H1 (cell line): ENCODE results near the gene TMEM209. TPM values are rescaled to one million over a fixed set of nuclear protein-coding genes. Genes with fewer than 3 reads are reported as not detected.

Experiments used
- CTCF ChIA-PET: fragments of 300-600 bp; sonication (Branson Sonifier 250); formaldehyde crosslinking; loops from one replicate; lab custom pipeline; 2021; ENCODE audit not compliant: partially characterized antibody; lab: Charles Lee
- POLR2A ChIA-PET: fragments of 300-600 bp; sonication (Branson Sonifier 250); formaldehyde crosslinking; loops from one replicate; lab custom pipeline; 2021; ENCODE audit warnings: inconsistent platforms; ENCODE audit not compliant: partially characterized antibody; lab: Charles Lee
- DNase-seq, 2 experiments: peaks; one replicate each; pipeline versions ENCODE4 v3.0.0 to v3.0.0-alpha.2; 2010 to 2022; ENCODE audit warnings: low spot score in 2 of 2, low read depth in 1 of 2, mixed read lengths in 1 of 2
- FAIRE-seq: peaks from 2 replicates; lab custom pipeline; 2011; peaks lifted over from hg19 to GRCh38; lab: Jason Lieb, UNC
- H2AFZ ChIP-seq: 2 replicates; pipeline ENCODE4 v1.8.1; 2012; ENCODE audit warnings: low read length, inconsistent platforms
- H2AK5ac ChIP-seq: 2 replicates; pipeline ENCODE4 v1.6.1; 2013; ENCODE audit warnings: low read depth, low read length
- H2BK120ac ChIP-seq: replicated peaks from 2 replicates; pipeline ENCODE3; 2013; ENCODE audit warnings: low read depth, low read length, inconsistent platforms
- H2BK12ac ChIP-seq: 2 replicates; pipeline ENCODE4 v1.6.1; 2013; ENCODE audit warnings: low read depth, low read length
- H2BK15ac ChIP-seq: 2 replicates; pipeline ENCODE4 v1.6.1; 2013; ENCODE audit warnings: low read length
- H2BK20ac ChIP-seq: 2 replicates; pipeline ENCODE4 v1.6.1; 2013; ENCODE audit warnings: low read length
- H2BK5ac ChIP-seq: 2 replicates; pipeline ENCODE4 v1.6.1; 2013; ENCODE audit warnings: low read depth, low read length
- H3K14ac ChIP-seq: 2 replicates; pipeline ENCODE4 v1.6.1; 2013; ENCODE audit warnings: inconsistent platforms; ENCODE audit not compliant: insufficient read length
- H3K18ac ChIP-seq: 2 replicates; pipeline ENCODE4 v1.6.1; 2013; ENCODE audit warnings: low read length; ENCODE audit errors: extremely low read depth
- H3K23ac ChIP-seq: 2 replicates; pipeline ENCODE4 v1.6.1; 2013; ENCODE audit warnings: inconsistent platforms; ENCODE audit not compliant: insufficient read length
- H3K23me2 ChIP-seq: 2 replicates; pipeline ENCODE4 v1.6.1; 2013; ENCODE audit warnings: low read depth, low read length
- H3K27ac ChIP-seq: 2 replicates; pipeline ENCODE4 v1.6.1; 2011; ENCODE audit warnings: low read depth, low read length, inconsistent platforms
- H3K27me3 ChIP-seq, 4 experiments: replicated peaks in 1 of 4; 1 replicate in 1 of 4; 2 replicates in 3 of 4; pipeline versions ENCODE4 v1.6.1 to v1.8.1; 2011 to 2013; ENCODE audit warnings: low read length in 3 of 4, mild to moderate bottlenecking in 3 of 4, inconsistent platforms in 2 of 4, mixed read lengths in 2 of 4, moderate library complexity in 1 of 4; ENCODE audit not compliant: control insufficient read depth in 3 of 4, insufficient read depth in 3 of 4; ENCODE audit errors: extremely low read depth in 1 of 4
- H3K36me3 ChIP-seq, 4 experiments: 2 replicates each; pipeline versions ENCODE4 v1.6.1 to v1.8.1; 2011 to 2013; ENCODE audit warnings: mild to moderate bottlenecking in 4 of 4, low read length in 3 of 4, moderate library complexity in 2 of 4, control low read depth in 1 of 4, inconsistent platforms in 1 of 4; ENCODE audit not compliant: insufficient read depth in 4 of 4, control insufficient read depth in 2 of 4
- H3K4ac ChIP-seq: replicated peaks from 2 replicates; pipeline ENCODE3; 2013; ENCODE audit warnings: low read length, low read depth, mixed read lengths, inconsistent platforms; ENCODE audit not compliant: insufficient read length
- H3K4me1 ChIP-seq, 4 experiments: replicated peaks in 1 of 4; 1 replicate in 1 of 4; 2 replicates in 3 of 4; pipeline versions ENCODE4 v1.6.1 to v1.8.1; 2011 to 2013; ENCODE audit warnings: low read length in 3 of 4, inconsistent platforms in 2 of 4, mixed read lengths in 1 of 4; ENCODE audit not compliant: insufficient read depth in 4 of 4, control insufficient read depth in 3 of 4
- H3K4me2 ChIP-seq, 2 experiments: 2 replicates each; pipeline versions ENCODE4 v1.6.1 to v1.8.1; 2011 to 2013; ENCODE audit warnings: low read depth in 2 of 2, low read length in 2 of 2, control low read depth in 1 of 2, inconsistent platforms in 1 of 2, mild to moderate bottlenecking in 1 of 2; ENCODE audit not compliant: insufficient read depth in 1 of 2
- H3K4me3 ChIP-seq, 4 experiments: fragments of 200-600, 300-600 bp in 1 of 4; sonication (generic), shearing (Covaris generic), sonication (Bioruptor Twin) in 1 of 4; 2 replicates each; pipeline versions ENCODE4 v1.5.1 to v1.8.1; 2011 to 2016; ENCODE audit warnings: low read length in 4 of 4, low read depth in 3 of 4, control low read depth in 2 of 4, inconsistent platforms in 2 of 4, mild to moderate bottlenecking in 2 of 4, mixed read lengths in 1 of 4, moderate library complexity in 1 of 4; ENCODE audit not compliant: insufficient read depth in 2 of 4; ENCODE audit errors: extremely low read depth in 1 of 4
- H3K56ac ChIP-seq: replicated peaks from 2 replicates; pipeline ENCODE3; 2013; ENCODE audit warnings: low read depth, mild to moderate bottlenecking, mixed read lengths, low read length, inconsistent platforms; ENCODE audit not compliant: insufficient read length
- H3K79me1 ChIP-seq: 2 replicates; pipeline ENCODE4 v1.6.1; 2013; ENCODE audit warnings: low read depth, low read length, control low read depth
- H3K79me2 ChIP-seq, 2 experiments: 2 replicates each; pipeline versions ENCODE4 v1.6.1 to v1.8.1; 2012 to 2013; ENCODE audit warnings: low read length in 2 of 2, mild to moderate bottlenecking in 2 of 2, inconsistent platforms in 1 of 2; ENCODE audit not compliant: insufficient read depth in 2 of 2, control insufficient read depth in 1 of 2
- H3K9ac ChIP-seq, 4 experiments: replicated peaks in 1 of 4; 1 replicate in 1 of 4; 2 replicates in 3 of 4; pipeline versions ENCODE4 v1.6.1 to v1.8.1; 2011 to 2013; ENCODE audit warnings: low read depth in 3 of 4, low read length in 3 of 4, control low read depth in 2 of 4, mild to moderate bottlenecking in 2 of 4, moderate library complexity in 2 of 4, inconsistent platforms in 1 of 4; ENCODE audit errors: extremely low read depth in 1 of 4
- H3K9me3 ChIP-seq, 2 experiments: 2 replicates each; pipeline versions ENCODE4 v1.6.1 to v1.8.1; 2012 to 2013; ENCODE audit warnings: mild to moderate bottlenecking in 2 of 2, moderate library complexity in 2 of 2, control low read depth in 1 of 2, inconsistent platforms in 1 of 2, low read depth in 1 of 2, low read length in 1 of 2, mixed read lengths in 1 of 2; ENCODE audit not compliant: insufficient read depth in 2 of 2
- H4K20me1 ChIP-seq, 2 experiments: replicated peaks in 1 of 2; 2 replicates each; pipeline versions ENCODE3 to v1.8.1; 2011 to 2013; ENCODE audit warnings: inconsistent platforms in 2 of 2, low read length in 2 of 2, mild to moderate bottlenecking in 1 of 2; ENCODE audit not compliant: insufficient read depth in 2 of 2, control insufficient read depth in 1 of 2
- H4K5ac ChIP-seq: 2 replicates; pipeline ENCODE4 v1.6.1; 2013; ENCODE audit warnings: low read length, low read depth, mixed read lengths, inconsistent platforms; ENCODE audit not compliant: insufficient read length
- H4K8ac ChIP-seq: 2 replicates; pipeline ENCODE4 v1.8.0; 2013; ENCODE audit warnings: mild to moderate bottlenecking, moderate library complexity, low read length, inconsistent platforms; ENCODE audit not compliant: insufficient read depth; ENCODE audit errors: extremely low read depth
- H4K91ac ChIP-seq: replicated peaks from 2 replicates; pipeline ENCODE3; 2013; ENCODE audit warnings: low read length, mixed read lengths, inconsistent platforms; ENCODE audit not compliant: insufficient read length
- BACH1 ChIP-seq: IDR thresholded peaks from 2 replicates; pipeline ENCODE4 v1.6.1; 2012; ENCODE audit warnings: low read length, improper control_type of control experiment
- CBX5 ChIP-seq: fragments of 300-800, 300-1000 bp; sonication (generic); IDR thresholded peaks from 2 replicates; pipeline ENCODE4 v1.7.1; 2016; ENCODE audit warnings: antibody characterized with exemption, low read length, low read depth
- CTBP2 ChIP-seq: IDR thresholded peaks from 2 replicates; pipeline ENCODE4 v1.7.0; 2011; ENCODE audit warnings: borderline replicate concordance, mild to moderate bottlenecking, moderate library complexity, mixed read lengths, low read length; ENCODE audit not compliant: insufficient read depth, insufficient read length
- E2F6 ChIP-seq: IDR thresholded peaks from 2 replicates; pipeline ENCODE4 v1.6.1; 2012; ENCODE audit warnings: inconsistent platforms
- GABPA ChIP-seq: IDR thresholded peaks from 2 replicates; pipeline ENCODE4 v1.6.1; 2011; ENCODE audit warnings: mild to moderate bottlenecking, low read length, moderate library complexity, borderline replicate concordance; ENCODE audit not compliant: insufficient read depth
- HDAC6 ChIP-seq: IDR thresholded peaks from one replicate; pipeline ENCODE4 v1.7.1; 2012; ENCODE audit warnings: low read depth, mild to moderate bottlenecking, inconsistent platforms, low read length, moderate library complexity
- JUN ChIP-seq: IDR thresholded peaks from 2 replicates; pipeline ENCODE4 v1.6.1; 2011; ENCODE audit warnings: low read depth, mild to moderate bottlenecking, improper control_type of control experiment, low read length
- MAFK ChIP-seq: IDR thresholded peaks from 2 replicates; pipeline ENCODE4 v1.6.1; 2012; ENCODE audit warnings: low read depth, mild to moderate bottlenecking, improper control_type of control experiment, low read length
- PHF8 ChIP-seq: fragments of 200-600 bp; sonication (generic); conservative IDR thresholded peaks from 2 replicates; pipeline ENCODE4 v1.7.1; 2012; ENCODE audit warnings: low read depth, mild to moderate bottlenecking, inconsistent platforms, low read length, moderate library complexity
- POLR2A ChIP-seq, 2 experiments: IDR thresholded peaks; 1 replicate in 1 of 2; 2 replicates in 1 of 2; pipeline ENCODE4 v1.6.1; 2011; ENCODE audit warnings: low read depth in 2 of 2, low read length in 2 of 2, mild to moderate bottlenecking in 2 of 2; ENCODE audit errors: control extremely low read depth in 1 of 2
- POU5F1 ChIP-seq: IDR thresholded peaks from 2 replicates; pipeline ENCODE4 v1.6.1; 2011; ENCODE audit warnings: low read depth, mild to moderate bottlenecking, low read length, moderate library complexity
- SRF ChIP-seq: IDR thresholded peaks from 2 replicates; pipeline ENCODE4 v1.6.1; 2011; ENCODE audit warnings: mild to moderate bottlenecking, low read depth, low read length, moderate library complexity
- TAF7 ChIP-seq: optimal IDR thresholded peaks from 2 replicates; pipeline ENCODE3; 2011; ENCODE audit warnings: low read depth, mild to moderate bottlenecking, inconsistent platforms, low read length, moderate library complexity, borderline replicate concordance
- WGBS, 2 experiments: shearing (Covaris generic) in 1 of 2; methylation state at CpG; one replicate each; pipeline versions ENCODE4 v1.1.6 to v1.1.7; 2013 to 2015; ENCODE audit warnings: low lambda C conversion rate in 2 of 2, mixed read lengths in 2 of 2, inconsistent platforms in 1 of 2, low coverage in 1 of 2, missing lambda C conversion rate in 1 of 2; ENCODE audit not compliant: insufficient replicate concordance in 2 of 2, insufficient coverage in 1 of 2, insufficient read length in 1 of 2; ENCODE audit errors: extremely low coverage in 1 of 2, missing lambda C conversion rate in 1 of 2; 5-methylcytosine and 5-hydroxymethylcytosine counted together
- polyA plus RNA-seq, 7 experiments: library from polyadenylated mRNA; depleted of rRNA in 3 of 7; stranded (reverse) in 5 of 7; unstranded in 2 of 7; fragments of >200 nt in 5 of 7; fragments of 200-250 nt in 2 of 7; gene quantifications; 1 replicate in 5 of 7; 2 replicates in 1 of 7; 4 replicates in 1 of 7; pipeline versions ENCODE4 v1.2.1 to v1.2.3, GENCODE V29; 2011 to 2013; ENCODE audit warnings: missing spikeins in 2 of 7, mixed read lengths in 2 of 7
- total RNA-seq: library from RNA; stranded (reverse); fragmentation: NEBNext Ultra II Directional; extraction: Animal tissue kit (Norgen Biotek cat#: 25700); gene quantifications from 2 replicates; pipeline ENCODE4 v1.2.1, GENCODE V29; 2021
- TF ChIP-seq, protein P1 (sequence below): IDR thresholded peaks from 2 replicates; pipeline ENCODE4 v1.6.1; 2012; ENCODE audit warnings: inconsistent platforms

Gene TMEM209
- total and polyA plus RNA-seq, 2 of the 8 experiments (the other 6 are each of a cell fraction or from before 2014, with no cell fraction given): 28.5 to 30.5 TPM

DNA sequence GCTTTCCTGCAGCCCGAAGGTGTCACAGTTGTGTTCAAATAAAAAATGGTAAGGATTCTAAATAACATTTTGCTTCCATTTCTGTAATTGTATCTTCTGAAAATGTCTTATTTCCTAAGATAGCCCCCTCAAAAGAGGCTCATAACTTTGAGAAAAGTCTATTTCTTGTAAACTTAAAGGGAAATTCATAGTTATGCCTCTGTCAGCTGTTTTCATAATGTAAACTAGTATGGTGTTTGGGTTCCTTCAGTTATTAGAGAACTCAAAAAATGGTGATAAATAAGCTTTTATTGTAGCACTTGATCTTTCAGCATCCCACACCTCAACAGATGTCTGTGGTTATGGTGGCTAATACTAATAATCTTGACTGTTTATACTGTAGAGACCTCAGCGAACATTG is 77.8 kb downstream of the TMEM209 start:
- Histone ChIP-seq H3K4me1 (no peaks in the 10 kb centered on the region), H3K4me2 (no peak overlapping the region)
- POLR2A ChIA-PET: no interaction called here
- no peak for TF ChIP-seq POU5F1
- TF ChIP-seq GABPA: no peak
- TF ChIP-seq BACH1: no peak
- no peak for TF ChIP-seq PHF8
- TF ChIP-seq, protein P1, sequence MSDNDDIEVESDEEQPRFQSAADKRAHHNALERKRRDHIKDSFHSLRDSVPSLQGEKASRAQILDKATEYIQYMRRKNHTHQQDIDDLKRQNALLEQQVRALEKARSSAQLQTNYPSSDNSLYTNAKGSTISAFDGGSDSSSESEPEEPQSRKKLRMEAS: no peak
- TF ChIP-seq CTBP2: no peak
- no peak for TF ChIP-seq MAFK
- no peak for TF ChIP-seq SRF
- TF ChIP-seq CBX5: no peak
- no peak for TF ChIP-seq HDAC6
- no peak for TF ChIP-seq JUN
- TF ChIP-seq TAF7: no peak
- TF ChIP-seq E2F6: no peak
- TF ChIP-seq POLR2A (IDR thresholded peaks at IDR 0.05; ENCODE audit: control extremely low read depth in 1 of 2, low read depth in 2 of 2, low read length in 2 of 2): no peak

More for the DNA sequence above, 77.8 kb downstream of the TMEM209 start:
- Histone ChIP-seq H2BK120ac (no peak overlapping the region), H3K27me3 (no peaks in the 10 kb centered on the region), H3K4me3 (no peak overlapping the region), H4K91ac (no peak overlapping the region), H3K9me3 (no peaks in the 10 kb centered on the region), H2AFZ (no peak overlapping the region), H3K4ac (no peak overlapping the region), H3K36me3 (peaks cover 0 to 36% (median 8%) of the 10 kb centered on the region in 4 experiments; a peak in 7 of 8 replicates), H3K27ac (no peak overlapping the region), H4K20me1 (peaks cover 0 to 2% of the 10 kb centered on the region in 2 experiments), H4K8ac (no peak overlapping the region), H3K18ac (no peak overlapping the region), H2BK20ac (no peak overlapping the region), H3K23me2 (peaks cover 2% of the 10 kb centered on the region; the same call in 1 of the 2 replicates), H2BK12ac (no peak overlapping the region), H3K23ac (no peak overlapping the region), H2BK15ac (no peak overlapping the region), H3K56ac (no peak overlapping the region), H2BK5ac (no peak overlapping the region), H3K79me2 (no peaks in the 10 kb centered on the region), H4K5ac (no peak overlapping the region), H3K14ac (no peak overlapping the region), H3K79me1 (no peaks in the 10 kb centered on the region), H2AK5ac (no peak overlapping the region), H3K9ac (no peak overlapping the region)
- FAIRE-seq (no peak), DNase-seq (no peak)
- WGBS, 2 experiments: 69% methylated on average over 2 of the region's 2 CpGs; no CpG with 5 or more reads in 1 of the 2 experiments
- CTCF ChIA-PET: interaction anchor here (1.6 kb wide), 1 partner anchor 56 kb away, joined by 4 read pairs; no protein-coding TSS in a partner anchor
